Stomach (tissue), 9 donors: ENCODE data around the gene LRMDA. TPM values are rescaled to one million over a fixed set of nuclear protein-coding genes. Genes with fewer than 3 reads are reported as not detected.
A peak's percentile ranks its signal among the peaks of the same experiment; 100 is the strongest.

Experiments
- DNase-seq, 2 donors: peaks; one replicate each; pipeline versions ENCODE4 v3.0.0 to v3.0.0-alpha.2; 2013 to 2019
- H3K27ac ChIP-seq, 5 donors: fragments of 200-600 bp in 4 of 5; sonication (generic) in 4 of 5; one replicate each; pipeline ENCODE4 v1.5.1; 2013 to 2019; ENCODE audit warnings: mild to moderate bottlenecking in 1 of 5, moderate library complexity in 1 of 5
- H3K27me3 ChIP-seq, 3 donors: fragments of 200-600 bp; sonication (generic); one replicate each; pipeline ENCODE4 v1.5.1; 2017 to 2019; ENCODE audit warnings: mixed run types in 1 of 3
- H3K36me3 ChIP-seq, 4 donors: fragments of 200-600 bp; sonication (generic); 1 replicate in 3 of 4; 2 replicates in 1 of 4; pipeline ENCODE4 v1.5.1; 2016 to 2019
- H3K4me1 ChIP-seq, 4 donors: fragments of 200-600 bp; sonication (generic); one replicate each; pipeline ENCODE4 v1.5.1; 2016 to 2019
- H3K4me3 ChIP-seq, 4 donors: fragments of 200-600 bp; sonication (generic) in 3 of 4; one replicate each; pipeline ENCODE4 v1.5.1; 2016 to 2019; ENCODE audit warnings: mild to moderate bottlenecking in 1 of 4
- H3K9me3 ChIP-seq, 4 donors: fragments of 200-600 bp; sonication (generic); one replicate each; pipeline ENCODE4 v1.5.1; 2016 to 2019
- EP300 ChIP-seq: sonication (generic); formaldehyde crosslinking; IDR thresholded peaks from one replicate; pipeline ENCODE4 v1.6.1; 2017; ENCODE audit warnings: antibody characterized with exemption
- POLR2A ChIP-seq, 4 donors: fragments of 450-650 bp; IDR thresholded peaks; one replicate each; pipeline ENCODE4 v1.6.1; 2016; ENCODE audit warnings: antibody characterized with exemption in 4 of 4, control low read depth in 2 of 4, mild to moderate bottlenecking in 1 of 4, moderate library complexity in 1 of 4
- POLR2AphosphoS5 ChIP-seq, 3 donors: sonication (generic); formaldehyde crosslinking; IDR thresholded peaks; one replicate each; pipeline ENCODE4 v1.6.1; 2016; ENCODE audit warnings: antibody characterized with exemption in 3 of 3
- WGBS, 5 donors: extraction: QIAGEN DNeasy Blood & Tissue Kit in 3 of 5; methylation state at CpG; one replicate each; pipeline versions ENCODE4 v1.1.5 to v1.1.7; 2013 to 2018; 5-methylcytosine and 5-hydroxymethylcytosine counted together
- intact Hi-C: fragments of 100-400 bp; cut with DNase I; formaldehyde crosslinking; loops from one replicate; pipeline ENCODE4 v1.15.1; 2023; ENCODE audit warnings: low total_unique reads
- polyA plus RNA-seq, 3 donors: library from polyadenylated mRNA; stranded (reverse); fragments of 200-250 nt; gene quantifications; one replicate each; pipeline ENCODE4 v1.2.3, GENCODE V29; 2013
- total RNA-seq, 5 donors: library from RNA; depleted of rRNA; stranded (reverse); fragments of >200 nt; gene quantifications; one replicate each; pipeline versions ENCODE4 v1.1.0 to v1.2.3, GENCODE V29; 2014 to 2016
- TF ChIP-seq, protein P1 (sequence below), 7 experiments: fragments of 450-650 bp in 4 of 7; fragments of 200-600 bp in 3 of 7; sonication (generic) in 3 of 7; IDR thresholded peaks; one replicate each; pipeline ENCODE4 v1.5.1; 2016 to 2019; ENCODE audit warnings: antibody characterized with exemption in 7 of 7, control low read depth in 2 of 7, mild to moderate bottlenecking in 1 of 7
- donor health status: healthy with polysubstance abuse.
- donor health status: Bipolar disorder and iron deficiency.
- donor health status: healthy.

Gene LRMDA
- total and polyA plus RNA-seq, 8 donors: 1.3 to 30.2 (median 13.6) TPM; not detected in 1

DNA sequence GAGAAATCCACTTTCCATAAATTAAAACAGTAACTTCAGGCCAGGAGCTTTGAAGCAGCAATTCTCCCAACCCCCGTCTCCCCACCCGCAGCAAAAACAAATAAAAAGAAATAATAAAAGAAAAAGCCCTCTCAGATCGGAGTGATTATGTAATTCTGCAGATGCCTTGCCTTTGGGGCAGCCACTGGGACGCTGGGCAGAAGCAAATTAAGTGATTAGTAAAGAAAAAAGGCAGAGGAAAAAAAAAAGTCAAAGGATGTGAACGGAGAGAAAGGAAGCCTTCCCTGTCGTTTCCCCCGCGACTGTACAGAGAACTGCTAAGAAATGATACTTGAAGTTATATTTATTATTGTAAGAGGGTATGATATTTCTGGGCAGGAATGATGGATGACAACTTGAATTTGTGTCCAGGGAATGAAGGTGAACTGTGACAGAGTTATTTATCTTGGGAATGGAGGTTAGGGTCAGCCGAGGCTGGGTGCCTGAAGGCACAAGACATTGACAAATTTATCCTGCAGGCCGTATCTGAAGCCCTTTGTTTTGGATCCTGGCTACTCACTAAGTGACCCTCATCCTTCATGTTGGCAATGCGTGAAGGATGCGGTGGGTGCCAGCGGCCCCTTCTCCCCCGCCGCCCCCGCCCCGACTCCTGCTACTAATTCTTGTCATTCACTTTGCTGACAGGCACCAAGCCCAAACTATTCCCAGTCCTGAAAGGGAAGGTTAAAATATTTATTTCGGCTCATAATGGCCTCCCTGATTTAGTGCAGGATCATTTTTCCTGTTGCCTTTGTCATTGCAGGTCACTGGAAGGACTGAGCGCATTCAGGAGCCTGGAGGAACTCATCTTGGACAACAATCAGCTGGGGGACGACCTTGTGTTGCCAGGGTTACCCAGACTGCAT is 604.0 kb downstream of the LRMDA start:
- no peak for TF ChIP-seq EP300
- TF ChIP-seq, protein P1, sequence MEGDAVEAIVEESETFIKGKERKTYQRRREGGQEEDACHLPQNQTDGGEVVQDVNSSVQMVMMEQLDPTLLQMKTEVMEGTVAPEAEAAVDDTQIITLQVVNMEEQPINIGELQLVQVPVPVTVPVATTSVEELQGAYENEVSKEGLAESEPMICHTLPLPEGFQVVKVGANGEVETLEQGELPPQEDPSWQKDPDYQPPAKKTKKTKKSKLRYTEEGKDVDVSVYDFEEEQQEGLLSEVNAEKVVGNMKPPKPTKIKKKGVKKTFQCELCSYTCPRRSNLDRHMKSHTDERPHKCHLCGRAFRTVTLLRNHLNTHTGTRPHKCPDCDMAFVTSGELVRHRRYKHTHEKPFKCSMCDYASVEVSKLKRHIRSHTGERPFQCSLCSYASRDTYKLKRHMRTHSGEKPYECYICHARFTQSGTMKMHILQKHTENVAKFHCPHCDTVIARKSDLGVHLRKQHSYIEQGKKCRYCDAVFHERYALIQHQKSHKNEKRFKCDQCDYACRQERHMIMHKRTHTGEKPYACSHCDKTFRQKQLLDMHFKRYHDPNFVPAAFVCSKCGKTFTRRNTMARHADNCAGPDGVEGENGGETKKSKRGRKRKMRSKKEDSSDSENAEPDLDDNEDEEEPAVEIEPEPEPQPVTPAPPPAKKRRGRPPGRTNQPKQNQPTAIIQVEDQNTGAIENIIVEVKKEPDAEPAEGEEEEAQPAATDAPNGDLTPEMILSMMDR (IDR thresholded peaks at IDR 0.05): no peak
- no peak for TF ChIP-seq POLR2AphosphoS5 (IDR thresholded peaks at IDR 0.05)
- no peak for TF ChIP-seq POLR2A (IDR thresholded peaks at IDR 0.05)
- H3K4me3 ChIP-seq: peak overlapping the region in 1 of 4 donors; percentile 2
- H3K27me3 ChIP-seq: no peaks in the 10 kb centered on the region
- H3K27ac ChIP-seq: peak overlapping the region in 1 of 5 donors; percentile 30
- WGBS, 5 donors: 71 to 81% (median 75%) methylated on average over 20 of the region's 20 CpGs
- no peaks in the 10 kb centered on the region for H3K36me3 ChIP-seq
- intact Hi-C loops: loop anchor here (10.0 kb wide), 2 partner anchors 111 to 641 kb away; no protein-coding TSS in a partner anchor
- DNase-seq: peak in 1 of 2 donors; percentile 39
- H3K4me1 ChIP-seq: peaks cover 16 to 39% (median 31%) of the 10 kb centered on the region in 4 donors
- H3K9me3 ChIP-seq: peaks cover 0 to 11% (median 7%) of the 10 kb centered on the region in 4 donors

DNA sequence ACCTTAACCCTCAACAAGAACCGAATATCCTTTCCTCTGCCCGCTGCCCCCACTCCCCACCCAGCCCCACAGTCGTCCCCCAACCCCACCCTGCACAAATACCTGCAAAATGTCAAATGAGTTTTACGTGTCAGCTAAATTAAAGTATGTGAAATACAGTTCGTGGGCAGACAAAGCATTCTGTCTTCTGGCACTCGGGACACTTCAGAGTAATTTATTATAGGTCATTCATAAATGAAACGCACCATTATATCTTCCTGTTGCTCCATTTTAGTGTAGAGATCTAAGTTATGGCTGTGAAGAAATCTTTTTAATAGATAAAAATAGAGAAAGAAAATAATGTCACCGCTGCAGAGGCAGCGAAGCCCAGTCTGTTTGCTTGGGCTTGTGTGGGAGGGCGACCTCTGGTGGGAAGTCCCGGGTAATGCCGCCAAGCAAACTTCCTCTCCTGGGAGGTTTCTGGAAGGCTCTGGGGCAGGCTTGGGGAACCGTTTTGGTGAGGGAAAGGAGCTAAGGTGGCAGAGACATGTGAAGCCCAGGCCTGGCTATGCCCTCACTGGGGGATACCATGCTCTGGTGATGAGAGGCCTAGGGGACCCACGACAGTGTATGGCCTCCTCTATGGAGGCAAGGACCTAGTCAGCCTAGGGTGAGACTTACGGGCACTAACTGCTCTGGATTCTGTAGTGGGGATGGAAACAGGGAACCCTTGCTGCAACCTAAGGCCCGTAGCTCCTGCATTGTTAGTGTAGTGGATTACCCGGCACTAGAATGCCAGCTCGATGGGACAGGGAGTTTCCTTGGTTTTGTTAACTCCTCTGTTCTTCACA is 604.9 kb downstream of the LRMDA start:
- peak; percentile 79 to 91 for DNase-seq
- H3K27me3 ChIP-seq: no peaks in the 10 kb centered on the region
- intact Hi-C loops: loop anchor here (10.0 kb wide), 2 partner anchors 112 to 642 kb away; no protein-coding TSS in a partner anchor
- H3K27ac ChIP-seq: peak overlapping the region in 1 of 5 donors; percentile 30
- peak overlapping the region in 1 of 4 donors; percentile 2 for H3K4me3 ChIP-seq
- peaks cover 16 to 39% (median 31%) of the 10 kb centered on the region in 4 donors for H3K4me1 ChIP-seq
- TF ChIP-seq EP300 (no peak), POLR2AphosphoS5 (IDR thresholded peaks at IDR 0.05) (peak in 1 of 3 donors; percentile 36), POLR2A (IDR thresholded peaks at IDR 0.05) (no peak)
- TF ChIP-seq, protein P1 (IDR thresholded peaks at IDR 0.05): peak in 5 of 7 experiments; percentile 69 to 93 (median 90)
- H3K36me3 ChIP-seq: no peaks in the 10 kb centered on the region
- 33 to 36% (median 35%) methylated on average over 18 of the region's 18 CpGs for WGBS, 5 donors
- peaks cover 0 to 11% (median 7%) of the 10 kb centered on the region in 4 donors for H3K9me3 ChIP-seq

DNA sequence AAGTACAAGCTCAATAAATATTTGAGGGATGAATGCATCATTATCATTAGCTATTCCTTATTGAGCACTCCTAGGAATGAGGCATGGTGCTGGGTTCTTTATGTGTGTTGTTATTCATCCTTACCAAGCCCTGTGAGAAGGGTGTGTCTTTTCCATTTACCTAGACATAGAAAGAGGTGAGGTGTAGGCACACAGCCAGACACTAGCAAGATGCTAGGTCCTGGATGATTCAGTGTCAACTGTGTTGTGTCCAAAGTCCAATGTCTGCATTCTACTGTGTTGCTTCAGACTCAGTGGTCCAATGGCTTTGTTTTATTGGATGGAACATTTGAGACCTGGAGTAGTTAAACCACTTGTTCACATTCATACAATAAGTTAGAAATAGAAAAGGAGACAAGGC is 605.5 kb downstream of the LRMDA start:
- peaks cover 16 to 39% (median 31%) of the 10 kb centered on the region in 4 donors for H3K4me1 ChIP-seq
- no peaks in the 10 kb centered on the region for H3K36me3 ChIP-seq
- no peak for TF ChIP-seq POLR2A (IDR thresholded peaks at IDR 0.05)
- TF ChIP-seq EP300: no peak
- TF ChIP-seq, protein P1 (IDR thresholded peaks at IDR 0.05): no peak
- no peak for TF ChIP-seq POLR2AphosphoS5 (IDR thresholded peaks at IDR 0.05)
- H3K27me3 ChIP-seq: no peaks in the 10 kb centered on the region
- no peak overlapping the region for H3K4me3 ChIP-seq
- H3K27ac ChIP-seq: peak overlapping the region in 1 of 5 donors; percentile 30
- no peak for DNase-seq
- H3K9me3 ChIP-seq: peaks cover 0 to 11% (median 7%) of the 10 kb centered on the region in 4 donors
- intact Hi-C loops: loop anchor here (10.0 kb wide), 2 partner anchors 112 to 642 kb away; no protein-coding TSS in a partner anchor
